Activated naive CD4-positive, alpha-beta T cell treated with anti-CD3 and anti-CD28 coated beads for 36 hours (primary cell): Measurements from ENCODE around the gene GATA2. TPM values are rescaled to one million over a fixed set of nuclear protein-coding genes. Genes with fewer than 3 reads are reported as not detected.
A peak's percentile ranks its signal among the peaks of the same experiment; 100 is the strongest.

ENCODE experiments used
- CTCF ChIA-PET: fragments of 350-600 bp; sonication (Branson Sonifier 250); formaldehyde crosslinking; loops from one replicate; lab custom pipeline; 2021; ENCODE audit warnings: antibody characterized with exemption; lab: Charles Lee
- DNase-seq: peaks from one replicate; pipeline ENCODE4 v3.0.0-alpha.2; 2020
- H3K27ac Mint-ChIP-seq: one replicate; pipeline ENCODE4 v1.8.0; 2021; ENCODE audit warnings: mild to moderate bottlenecking, mixed read lengths
- H3K27me3 Mint-ChIP-seq: one replicate; pipeline ENCODE4 v1.8.0; 2021; ENCODE audit warnings: low read depth, mixed read lengths
- H3K36me3 Mint-ChIP-seq: one replicate; pipeline ENCODE4 v1.8.0; 2021; ENCODE audit warnings: low read depth, mixed read lengths
- H3K4me1 Mint-ChIP-seq: one replicate; pipeline ENCODE4 v1.8.0; 2021; ENCODE audit warnings: low read depth, mixed read lengths
- H3K4me3 Mint-ChIP-seq: one replicate; pipeline ENCODE4 v1.8.0; 2021; ENCODE audit warnings: mild to moderate bottlenecking, moderate library complexity, mixed read lengths
- H3K9me3 Mint-ChIP-seq: one replicate; pipeline ENCODE4 v1.8.0; 2021; ENCODE audit warnings: mixed read lengths
- intact Hi-C: fragments of 100-400 bp; cut with micrococcal nuclease; formaldehyde crosslinking; loops from one replicate; pipeline ENCODE4 v1.15.1; 2023
- total RNA-seq, 2 experiments: library from RNA; stranded (reverse); gene quantifications; one replicate each; pipeline ENCODE4 v1.2.3, GENCODE V29; 2021

The GATA2 gene
- total RNA-seq, 2 experiments from 2014 or later, result 0.35 TPM; not detected in 1

DNA sequence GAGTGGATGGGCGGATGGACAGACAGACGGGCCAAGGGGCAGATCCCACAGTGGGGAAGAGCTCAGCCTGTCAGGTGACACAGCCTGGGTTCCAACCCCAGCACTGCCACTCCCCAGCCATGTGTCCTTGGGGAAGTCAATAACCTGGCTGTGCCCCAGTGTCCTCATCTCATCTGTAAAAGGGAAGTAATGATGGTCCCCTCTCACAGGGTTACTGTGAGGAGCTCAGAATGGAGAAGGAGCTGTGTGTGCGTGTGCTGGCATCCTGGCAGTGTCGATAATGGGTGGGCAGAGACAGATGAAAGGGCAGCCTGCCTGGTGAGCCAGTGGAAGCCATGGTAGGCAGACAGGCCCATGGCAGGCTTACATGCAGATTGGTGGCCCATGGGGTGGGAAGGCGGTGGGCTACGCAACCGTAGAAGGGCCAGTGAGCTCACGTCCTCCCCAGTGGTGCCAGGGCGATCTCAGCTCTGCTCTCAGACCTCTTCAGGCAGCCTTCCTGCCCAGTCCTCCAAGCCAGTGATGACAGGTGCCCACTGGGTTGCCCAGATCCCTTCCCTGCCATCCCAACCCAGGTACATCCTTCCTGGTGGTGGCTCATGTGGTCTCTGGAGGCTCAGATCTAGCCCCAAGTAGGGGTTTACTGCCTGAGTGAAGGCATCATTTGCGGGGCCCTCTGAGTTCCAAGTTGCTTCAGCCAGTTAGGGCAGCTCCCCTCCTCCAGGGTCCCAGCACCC, 24.0 kb downstream of the GATA2 start:
- H3K36me3 Mint-ChIP-seq, result no peaks in the 10 kb centered on the region
- no peak overlapping the region for H3K27ac Mint-ChIP-seq
- H3K4me1 Mint-ChIP-seq, result peaks cover 6% of the 10 kb centered on the region
- H3K27me3 Mint-ChIP-seq, result peaks cover 3% of the 10 kb centered on the region
- CTCF ChIA-PET, result no interaction called here
- DNase-seq, result no peak
- no peak overlapping the region for H3K4me3 Mint-ChIP-seq
- intact Hi-C loops, result no loop called here
- no peaks in the 10 kb centered on the region for H3K9me3 Mint-ChIP-seq

DNA sequence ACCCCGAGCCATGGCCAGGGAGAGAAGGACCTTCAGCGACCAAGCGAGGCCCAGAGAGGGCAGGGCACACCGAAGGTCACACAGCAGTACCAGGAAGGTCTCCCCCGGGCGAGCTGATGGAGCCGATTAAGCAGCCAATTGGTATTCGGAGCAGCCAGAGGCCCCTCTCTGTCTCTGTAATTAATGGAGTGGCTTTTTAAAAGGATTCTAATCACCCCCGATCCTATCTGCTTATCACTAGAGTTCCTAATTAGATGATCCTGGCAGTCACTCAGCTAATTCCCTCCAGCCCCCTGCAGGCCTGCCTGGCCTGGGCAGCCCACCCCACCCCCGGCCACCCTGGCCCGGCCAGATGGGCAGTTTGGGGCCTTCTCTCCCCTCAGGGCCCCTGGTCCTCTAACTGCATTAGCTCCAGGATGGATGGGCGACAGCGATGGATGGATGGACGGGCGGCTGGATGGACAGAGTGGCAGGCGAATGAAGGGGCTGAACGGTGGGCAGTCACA, 24.7 kb downstream of the GATA2 start:
- Mint-ChIP-seq H3K4me1 (peaks cover 6% of the 10 kb centered on the region), H3K36me3 (no peaks in the 10 kb centered on the region), H3K27me3 (peaks cover 3% of the 10 kb centered on the region), H3K9me3 (no peaks in the 10 kb centered on the region), H3K4me3 (no peak overlapping the region), H3K27ac (no peak overlapping the region)
- CTCF ChIA-PET, result no interaction called here
- intact Hi-C loops, result no loop called here
- no peak for DNase-seq

DNA sequence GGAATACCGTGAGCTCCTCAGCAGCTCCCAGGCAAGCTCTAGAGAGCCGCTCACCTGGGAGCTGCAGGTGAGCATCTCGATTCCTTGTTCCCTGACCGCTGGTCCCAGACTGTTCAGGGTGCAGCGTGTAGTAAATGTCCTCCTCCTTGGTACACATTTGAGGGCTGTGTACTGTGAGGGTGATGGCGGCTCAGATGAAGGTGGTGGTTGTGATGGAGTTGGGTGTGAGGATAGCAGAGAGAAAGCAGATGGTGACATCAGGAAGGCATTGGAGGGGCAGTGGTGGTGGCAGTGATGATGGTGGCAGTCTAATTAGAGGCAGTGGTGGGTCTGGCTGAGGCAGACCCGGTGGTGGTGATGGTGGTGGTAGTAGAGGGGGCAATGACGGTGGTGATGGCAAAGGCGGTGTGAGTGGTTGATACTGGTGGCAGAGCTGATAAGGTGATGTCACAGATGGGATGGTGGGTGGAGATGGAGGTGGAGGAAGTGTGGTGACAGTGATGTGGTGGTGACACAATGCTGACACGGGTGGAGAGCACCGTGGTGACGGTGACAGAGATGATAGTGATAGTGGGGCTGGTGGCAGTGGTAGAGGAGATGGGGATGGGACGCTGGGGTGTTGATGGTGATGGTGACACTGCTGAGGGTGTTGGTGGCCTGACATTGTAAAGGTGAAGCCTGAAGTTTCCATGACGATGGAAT, 26.0 kb downstream of the GATA2 start, which contains the start of gene DNAJB8:
DNAJB8 (minus strand) TSS at position 51 of the 702 bp plus-strand sequence. CDS start 3,645 bp downstream, outside the sequence.
- Mint-ChIP-seq H3K4me3 (no peak within 1 kb of the TSS), H3K27ac (no peak within 1 kb of the TSS), H3K9me3 (no peaks in the 10 kb centered on the region), H3K4me1 (peaks cover 6% of the 10 kb centered on the region), H3K27me3 (peaks cover 3% of the 10 kb centered on the region), H3K36me3 (no peaks in the 10 kb centered on the region)
- DNase-seq, result peak; percentile 30
- intact Hi-C loops, result no loop called here
- CTCF ChIA-PET, result no interaction called here

DNA sequence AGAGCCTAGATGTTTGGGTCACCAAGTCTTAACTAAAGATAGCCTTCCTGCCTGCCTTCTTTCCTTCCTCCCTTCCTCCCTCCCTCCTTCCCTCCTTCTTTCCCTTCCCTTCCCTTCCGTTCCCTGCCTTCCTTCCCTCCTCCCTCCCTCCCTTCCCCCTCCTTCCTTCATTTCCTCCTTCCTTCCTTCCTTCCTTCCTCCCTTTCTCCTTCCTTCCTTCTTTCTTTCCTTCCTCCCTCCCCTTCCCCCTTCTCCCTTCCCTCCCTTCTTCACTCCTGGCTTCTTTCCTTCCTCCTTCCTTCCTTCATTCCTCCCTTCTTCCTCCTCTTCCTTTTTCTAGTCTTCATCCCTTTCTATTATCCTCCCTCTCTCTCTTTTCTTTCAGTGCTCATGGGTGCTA, 28.3 kb downstream of the GATA2 start:
- intact Hi-C loops, result no loop called here
- Mint-ChIP-seq H3K4me1 (peaks cover 6% of the 10 kb centered on the region), H3K4me3 (no peak overlapping the region), H3K27ac (no peak overlapping the region), H3K36me3 (no peaks in the 10 kb centered on the region), H3K27me3 (peaks cover 3% of the 10 kb centered on the region), H3K9me3 (no peaks in the 10 kb centered on the region)
- DNase-seq, result no peak
- CTCF ChIA-PET, result no interaction called here

DNA sequence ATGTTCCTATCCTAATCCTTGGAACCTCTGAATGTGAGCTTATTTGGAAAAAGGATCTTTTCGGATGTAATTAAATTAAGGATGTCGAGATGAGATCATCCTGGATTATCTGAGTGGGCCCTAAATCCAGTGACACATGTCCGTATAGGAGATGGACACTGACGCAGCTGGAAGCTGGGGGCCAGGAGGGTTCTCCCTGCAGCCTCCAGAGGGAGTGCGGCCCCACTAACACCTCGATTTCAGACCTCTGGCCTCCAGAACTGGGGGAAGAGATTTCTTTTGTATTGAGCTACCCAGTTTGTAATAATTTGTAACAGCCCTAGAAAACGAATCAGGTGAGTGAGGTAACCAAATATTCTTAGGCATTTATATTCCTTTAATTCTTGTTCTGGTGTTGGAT, 28.8 kb downstream of the GATA2 start:
- Mint-ChIP-seq H3K9me3 (no peaks in the 10 kb centered on the region), H3K27ac (no peak overlapping the region), H3K4me3 (no peak overlapping the region), H3K27me3 (peaks cover 3% of the 10 kb centered on the region), H3K4me1 (peaks cover 6% of the 10 kb centered on the region), H3K36me3 (no peaks in the 10 kb centered on the region)
- DNase-seq, result no peak
- intact Hi-C loops, result no loop called here
- CTCF ChIA-PET, result no interaction called here

DNA sequence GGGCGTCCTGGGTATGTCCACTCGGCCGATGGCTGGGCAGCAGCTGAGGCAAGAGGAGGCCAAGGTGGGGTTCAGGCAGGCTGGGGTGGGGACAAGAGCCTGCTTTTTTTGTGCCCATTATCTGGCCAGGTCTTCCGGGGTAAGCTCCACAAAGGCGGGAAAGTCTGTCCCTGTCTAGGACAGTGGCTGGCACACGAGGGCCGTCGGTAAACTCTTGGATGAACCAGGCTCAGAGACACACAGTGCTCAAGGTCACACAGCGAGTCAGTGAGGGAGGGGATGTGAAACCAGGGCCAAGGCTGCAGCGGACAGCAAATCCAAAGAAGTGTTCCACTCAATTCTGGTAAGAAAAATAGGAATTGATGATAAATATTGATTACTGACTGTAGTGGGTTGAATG, 29.2 kb downstream of the GATA2 start:
- no peak overlapping the region for H3K4me3 Mint-ChIP-seq
- peaks cover 6% of the 10 kb centered on the region for H3K4me1 Mint-ChIP-seq
- H3K27me3 Mint-ChIP-seq, result peaks cover 3% of the 10 kb centered on the region
- no peaks in the 10 kb centered on the region for H3K9me3 Mint-ChIP-seq
- CTCF ChIA-PET, result no interaction called here
- intact Hi-C loops, result no loop called here
- H3K27ac Mint-ChIP-seq, result no peak overlapping the region
- no peak for DNase-seq
- no peaks in the 10 kb centered on the region for H3K36me3 Mint-ChIP-seq

DNA sequence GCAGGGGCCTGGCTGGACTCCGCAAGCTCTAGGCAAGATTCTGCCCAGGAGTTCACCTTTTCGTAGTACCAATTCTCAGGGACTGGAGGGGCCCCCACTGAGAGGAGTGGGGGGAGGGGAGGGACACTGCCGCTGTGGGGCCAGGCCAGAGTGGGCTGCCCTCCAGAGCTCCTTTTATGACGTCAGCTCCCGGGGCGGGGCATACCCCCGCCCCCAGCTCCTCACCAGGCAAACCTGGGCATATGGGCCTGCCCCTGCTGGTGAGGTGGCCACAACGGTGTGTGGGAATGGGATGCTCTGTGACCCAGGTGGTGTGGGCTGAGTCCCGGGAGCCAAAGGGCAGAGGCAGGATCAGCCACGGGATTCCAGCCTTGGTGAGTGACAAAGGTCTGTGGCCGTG, 29.6 kb downstream of the GATA2 start:
- H3K4me3 Mint-ChIP-seq, result no peak overlapping the region
- CTCF ChIA-PET, result no interaction called here
- intact Hi-C loops, result no loop called here

DNA sequence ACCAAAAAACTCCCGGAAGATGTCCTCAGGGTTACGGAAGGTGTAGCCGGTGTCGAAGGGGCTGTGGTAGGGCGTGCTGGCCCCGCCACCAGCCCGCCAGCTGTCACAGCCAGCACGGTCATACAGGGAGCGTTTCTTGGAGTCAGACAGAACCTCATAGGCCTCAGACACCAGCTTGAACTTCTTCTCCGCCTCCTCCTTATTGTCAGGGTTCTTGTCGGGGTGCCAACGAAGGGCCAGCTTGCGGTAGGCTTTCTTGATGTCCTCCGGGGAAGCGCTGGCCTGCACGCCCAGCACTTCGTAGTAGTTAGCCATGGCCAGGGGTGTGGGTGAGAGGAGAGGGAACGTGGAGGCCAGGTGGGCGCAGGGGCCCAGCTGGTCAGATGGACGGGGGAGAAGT, 30.1 kb downstream of the GATA2 start:
- peaks cover 6% of the 10 kb centered on the region for H3K4me1 Mint-ChIP-seq
- intact Hi-C loops, result no loop called here

More for the DNA sequence above, 29.6 kb downstream of the GATA2 start:
- Mint-ChIP-seq H3K27ac (no peak overlapping the region), H3K4me1 (peaks cover 6% of the 10 kb centered on the region), H3K9me3 (no peaks in the 10 kb centered on the region), H3K36me3 (no peaks in the 10 kb centered on the region), H3K27me3 (peaks cover 3% of the 10 kb centered on the region)
- no peak for DNase-seq

DNA sequence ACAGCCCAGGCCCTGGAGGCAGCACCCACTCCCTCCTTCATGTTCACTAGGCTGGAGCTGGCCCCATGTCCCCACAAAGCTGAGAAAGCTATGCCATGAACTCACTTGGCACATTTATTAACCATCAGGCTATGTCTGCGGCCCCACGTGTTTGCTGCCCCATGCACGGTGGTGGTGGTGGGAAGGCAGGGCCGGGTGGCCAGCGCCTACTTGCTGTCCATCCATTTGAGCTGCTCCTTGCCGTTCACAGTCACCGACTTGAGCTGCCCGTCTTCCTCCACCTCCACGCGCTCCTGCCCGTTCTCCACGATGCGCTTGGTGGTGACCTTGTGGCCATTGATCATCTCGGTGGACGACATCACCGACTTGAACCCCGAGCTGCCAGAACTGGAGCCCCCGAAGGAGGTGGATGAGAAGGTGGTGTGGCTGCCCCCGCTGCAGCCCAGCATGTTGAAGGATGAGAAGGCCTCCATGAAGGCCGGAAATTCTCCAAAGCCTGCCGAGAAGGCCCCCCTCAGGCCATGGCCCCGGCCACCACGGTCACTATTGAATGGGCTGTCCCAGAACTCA, 30.6 kb downstream of the GATA2 start:
- H3K27me3 Mint-ChIP-seq, result peaks cover 6% of the 10 kb centered on the region
- no peak overlapping the region for H3K4me3 Mint-ChIP-seq
- no peaks in the 10 kb centered on the region for H3K9me3 Mint-ChIP-seq
- no peak overlapping the region for H3K27ac Mint-ChIP-seq
- H3K36me3 Mint-ChIP-seq, result no peaks in the 10 kb centered on the region
- no peak for DNase-seq
- intact Hi-C loops, result no loop called here
- peaks cover 6% of the 10 kb centered on the region for H3K4me1 Mint-ChIP-seq
- CTCF ChIA-PET, result no interaction called here

More for the DNA sequence above, 30.1 kb downstream of the GATA2 start:
- Mint-ChIP-seq H3K4me3 (no peak overlapping the region), H3K27me3 (peaks cover 3% of the 10 kb centered on the region), H3K36me3 (no peaks in the 10 kb centered on the region), H3K9me3 (no peaks in the 10 kb centered on the region), H3K27ac (no peak overlapping the region)
- CTCF ChIA-PET, result no interaction called here
- DNase-seq, result no peak

DNA sequence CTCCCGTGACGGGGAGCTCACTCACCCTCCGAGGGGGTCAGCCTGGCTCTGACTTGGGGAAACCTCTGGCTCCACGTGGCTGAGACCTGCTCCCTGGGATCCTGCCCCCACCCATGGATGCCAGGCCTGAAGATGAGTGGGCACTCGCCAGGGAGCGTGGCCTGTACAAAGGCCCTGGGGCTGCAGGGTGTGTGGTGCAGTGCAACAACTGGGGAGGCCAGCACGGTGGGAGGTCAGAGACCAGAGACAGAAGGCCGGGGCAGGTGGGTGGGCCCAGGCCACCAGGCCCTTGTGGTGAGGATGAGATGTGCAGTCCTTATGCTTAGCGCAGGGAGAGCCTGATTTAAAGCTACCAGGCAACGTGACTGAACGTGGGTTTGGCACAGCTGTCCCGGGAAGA, 31.3 kb downstream of the GATA2 start:
- Mint-ChIP-seq H3K4me3 (no peak overlapping the region), H3K4me1 (no peaks in the 10 kb centered on the region), H3K27me3 (peaks cover 6% of the 10 kb centered on the region), H3K9me3 (no peaks in the 10 kb centered on the region), H3K36me3 (no peaks in the 10 kb centered on the region), H3K27ac (no peak overlapping the region)
- CTCF ChIA-PET, result no interaction called here
- intact Hi-C loops, result no loop called here
- no peak for DNase-seq

DNA sequence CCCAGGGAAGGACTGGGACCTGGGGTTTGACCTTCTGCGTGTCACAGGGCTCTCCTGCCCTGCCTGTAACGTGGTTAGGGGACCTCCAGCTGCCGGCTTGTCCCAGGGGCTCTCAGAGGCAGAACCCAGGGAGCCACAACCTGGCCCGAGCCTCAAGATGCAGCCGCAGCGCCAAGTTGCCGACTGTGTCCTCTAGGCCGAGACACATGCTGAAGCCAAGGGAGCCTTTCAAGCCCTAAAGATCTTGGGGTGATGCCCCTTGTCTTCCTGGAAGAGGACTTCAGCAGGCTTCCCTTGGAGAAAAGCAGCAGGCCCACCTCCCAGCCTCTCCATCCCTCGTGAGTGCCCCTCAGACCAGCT, 33.6 kb downstream of the GATA2 start:
- peaks cover 12% of the 10 kb centered on the region for H3K27me3 Mint-ChIP-seq
- CTCF ChIA-PET, result interaction anchor here (1.1 to 1.2 kb wide), 2 partner anchors 12 to 25 kb away, joined by 3 read pairs; no protein-coding TSS in a partner anchor
- no peaks in the 10 kb centered on the region for H3K36me3 Mint-ChIP-seq
- no peak overlapping the region for H3K4me3 Mint-ChIP-seq
- H3K9me3 Mint-ChIP-seq, result no peaks in the 10 kb centered on the region
- DNase-seq, result no peak
- no peak overlapping the region for H3K27ac Mint-ChIP-seq
- H3K4me1 Mint-ChIP-seq, result no peaks in the 10 kb centered on the region
- intact Hi-C loops, result no loop called here

DNA sequence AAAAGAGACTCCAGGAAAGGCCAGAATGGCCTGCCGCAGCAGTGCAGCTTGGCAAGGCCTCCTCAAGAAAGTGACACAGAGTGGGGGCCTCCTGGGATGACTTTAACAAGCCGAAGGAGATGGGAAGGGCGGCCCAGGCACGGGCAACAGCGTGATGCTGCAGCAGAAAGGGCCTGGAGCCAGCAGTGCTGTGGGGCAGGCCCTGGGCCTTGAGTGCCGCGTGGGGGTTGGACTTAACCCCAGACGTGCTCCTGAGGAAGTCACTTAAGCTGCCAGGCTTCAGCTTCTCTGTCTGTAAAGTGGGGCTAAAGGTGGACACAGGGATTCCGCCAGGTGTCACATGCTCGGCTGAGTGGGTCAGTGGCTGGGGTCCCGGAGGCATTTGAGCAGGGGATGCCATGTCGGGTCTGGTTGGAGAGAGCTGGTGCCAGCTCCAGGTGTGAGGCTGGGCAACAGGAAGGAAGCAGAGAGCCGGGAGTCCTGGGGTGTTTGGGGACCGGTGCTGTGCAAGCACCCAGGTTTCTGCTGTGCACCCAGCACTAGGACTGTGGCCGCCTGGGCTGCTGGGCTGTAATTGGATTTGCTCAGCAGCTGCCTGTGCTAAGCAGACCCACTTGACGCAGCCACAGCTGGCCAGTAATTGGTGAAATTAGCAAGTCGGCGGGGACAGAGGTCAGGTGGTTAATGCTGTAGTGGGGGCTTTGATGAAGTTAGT, 34.1 kb downstream of the GATA2 start:
- Mint-ChIP-seq H3K27me3 (peaks cover 16% of the 10 kb centered on the region), H3K4me1 (no peaks in the 10 kb centered on the region), H3K36me3 (no peaks in the 10 kb centered on the region), H3K9me3 (no peaks in the 10 kb centered on the region), H3K4me3 (no peak overlapping the region), H3K27ac (no peak overlapping the region)
- intact Hi-C loops, result no loop called here
- no peak for DNase-seq
- CTCF ChIA-PET, result interaction anchor here (1.1 to 1.2 kb wide), 3 partner anchors 11 to 38 kb away, joined by 3 to 5 read pairs (median 3); no protein-coding TSS in a partner anchor
